HEK293T (cell line): ENCODE results near the gene NDUFB3.

ENCODE experiments used
- CTCF ChIA-PET: fragments of 350-600 bp; formaldehyde crosslinking; extraction: SDS; loops from one replicate; lab custom pipeline; 2021; ENCODE audit warnings: antibody characterized with exemption, inconsistent platforms; lab: Yijun Ruan, JAX
- POLR2A ChIA-PET: fragments of 350-600 bp; formaldehyde crosslinking; extraction: SDS; loops from one replicate; lab custom pipeline; 2020; ENCODE audit warnings: antibody characterized with exemption, inconsistent platforms; lab: Yijun Ruan, JAX
- DNase-seq: peaks from one replicate; pipeline ENCODE4 v3.0.0; 2012; ENCODE audit warnings: mixed read lengths; ENCODE audit errors: extremely low spot score
- ARNT ChIP-seq: fragments of 450-650 bp; IDR thresholded peaks from 2 replicates; pipeline ENCODE4 v1.6.1; 2017; ENCODE audit warnings: mild to moderate bottlenecking
- BHLHE40 ChIP-seq: fragments of 450-650 bp; IDR thresholded peaks from 2 replicates; pipeline ENCODE4 v1.6.1; 2016; ENCODE audit warnings: mild to moderate bottlenecking, moderate library complexity, borderline replicate concordance
- CTBP1 ChIP-seq: fragments of 450-650 bp; IDR thresholded peaks from 2 replicates; pipeline ENCODE4 v1.6.1; 2016; ENCODE audit warnings: borderline replicate concordance
- ELF4 ChIP-seq: fragments of 450-650 bp; IDR thresholded peaks from 2 replicates; pipeline ENCODE4 v1.6.1; 2017; ENCODE audit warnings: antibody characterized with exemption
- FOXA1 ChIP-seq: fragments of 450-650 bp; IDR thresholded peaks from 2 replicates; pipeline ENCODE4 v1.6.1; 2016; ENCODE audit warnings: mild to moderate bottlenecking
- FOXK2 ChIP-seq: fragments of 450-650 bp; IDR thresholded peaks from 2 replicates; pipeline ENCODE4 v1.6.1; 2016; ENCODE audit warnings: mild to moderate bottlenecking
- FOXM1 ChIP-seq: fragments of 450-650 bp; IDR thresholded peaks from 2 replicates; pipeline ENCODE4 v1.6.1; 2017; ENCODE audit warnings: mild to moderate bottlenecking, borderline replicate concordance
- HDGF ChIP-seq: fragments of 450-650 bp; IDR thresholded peaks from 2 replicates; pipeline ENCODE4 v1.6.1; 2017; ENCODE audit warnings: antibody characterized with exemption, borderline replicate concordance
- L3MBTL2 ChIP-seq: fragments of 450-650 bp; conservative IDR thresholded peaks from 2 replicates; pipeline ENCODE4 v1.6.1; 2016; ENCODE audit warnings: mild to moderate bottlenecking
- LEF1 ChIP-seq: fragments of 450-650 bp; IDR thresholded peaks from 2 replicates; pipeline ENCODE4 v1.6.1; 2017; ENCODE audit warnings: mild to moderate bottlenecking, borderline replicate concordance
- NFRKB ChIP-seq: fragments of 450-650 bp; IDR thresholded peaks from 2 replicates; pipeline ENCODE4 v1.6.1; 2016; ENCODE audit warnings: mild to moderate bottlenecking, moderate library complexity
- PKNOX1 ChIP-seq: fragments of 450-650 bp; IDR thresholded peaks from 2 replicates; pipeline ENCODE4 v1.6.1; 2016
- SP1 ChIP-seq: fragments of 450-650 bp; IDR thresholded peaks from 2 replicates; pipeline ENCODE4 v1.6.1; 2017
- SUZ12 ChIP-seq: fragments of 450-650 bp; IDR thresholded peaks from 2 replicates; pipeline ENCODE4 v1.6.1; 2016; ENCODE audit warnings: mild to moderate bottlenecking
- TARDBP ChIP-seq: fragments of 450-650 bp; IDR thresholded peaks from 2 replicates; pipeline ENCODE4 v1.6.1; 2016
- ZNF384 ChIP-seq: fragments of 450-650 bp; IDR thresholded peaks from 2 replicates; pipeline ENCODE4 v1.6.1; 2016

Gene NDUFB3

DNA sequence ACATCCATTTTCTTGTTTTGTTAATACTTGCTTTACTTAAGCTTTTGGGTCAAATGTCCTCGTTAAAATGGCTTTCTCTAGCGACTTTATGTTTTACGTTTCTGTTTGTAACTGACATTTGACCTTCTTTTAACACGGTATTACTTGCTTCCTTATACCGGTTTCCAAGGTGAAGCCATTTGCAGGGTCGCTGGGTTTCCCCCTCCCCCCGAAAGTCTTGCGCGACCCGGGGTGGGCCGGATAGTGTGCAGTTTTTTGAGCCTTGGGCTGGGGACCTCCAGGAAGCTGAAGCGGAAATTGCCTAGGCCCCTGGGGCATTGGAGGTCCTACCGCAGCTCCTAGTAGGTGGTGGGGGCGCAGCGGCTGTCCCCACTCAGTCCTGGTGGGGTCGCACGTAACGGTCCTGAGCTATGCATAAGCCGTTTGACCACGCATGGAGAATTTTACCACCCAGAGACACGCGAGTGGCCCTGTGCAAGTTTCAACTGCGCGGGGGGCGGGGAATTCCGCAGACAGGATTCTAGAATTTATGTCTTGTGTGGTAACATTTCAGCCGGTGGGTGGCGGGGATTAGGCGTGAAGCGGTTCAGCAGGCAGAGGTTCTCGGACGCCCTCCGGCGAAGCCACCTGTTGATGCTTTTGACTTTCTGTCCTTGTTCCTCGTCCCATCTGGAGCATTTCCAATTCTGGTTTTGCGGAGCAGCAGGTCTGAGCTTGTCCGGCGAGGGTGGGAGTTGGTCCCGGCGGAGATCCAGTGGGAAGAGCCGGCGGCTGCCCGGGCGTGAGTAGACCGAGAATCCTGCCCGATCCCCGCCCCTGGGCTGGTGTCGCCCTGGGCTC lies 46.5 kb downstream of the NDUFB3 start:
- TF ChIP-seq ZNF384 (no peak), TARDBP (0 out of 2 replicates have a peak, but pooled peaks have one; percentile 45), ARNT (no peak), PKNOX1 (peak; percentile 89), L3MBTL2 (peak; percentile 67), CTBP1 (peak; percentile 14; the same call in 1 of the 2 replicates), NFRKB (no peak), SP1 (no peak), ELF4 (no peak), FOXM1 (peak; percentile 35; the same call in 1 of the 2 replicates)
- ChIA-PET CTCF (interaction anchor here (0.6 to 1.2 kb wide), 9 partner anchors 28 to 194 kb away, joined by 3 to 6 read pairs (median 3); partner anchors contain the start of genes CASP10 and ORC2), POLR2A (interaction anchor here (0.9 to 1.5 kb wide), 8 partner anchors 11 to 254 kb away, joined by 3 to 8 read pairs (median 5); partner anchors contain the start of genes CASP10, CLK1, NIF3L1 and ORC2)
- DNase-seq, result peak; percentile 62

GRCh38 chr2:201118961-201119854 lies 47.4 kb downstream of the NDUFB3 start:
- ChIA-PET POLR2A (interaction anchor here (1.0 to 1.5 kb wide), 6 partner anchors 14 to 255 kb away, joined by 3 to 8 read pairs (median 5); partner anchors contain the start of genes CLK1, NIF3L1, ORC2 and PPIL3), CTCF (interaction anchor here (0.7 to 1.2 kb wide), 4 partner anchors 39 to 195 kb away, joined by 3 to 4 read pairs (median 3); no protein-coding TSS in a partner anchor)
- peak; percentile 48 for DNase-seq
- TF ChIP-seq ZNF384 (no peak), FOXM1 (no peak), L3MBTL2 (0 out of 2 replicates have a peak, but pooled peaks have one; percentile 33)

- ChIA-PET POLR2A (no interaction called here), CTCF (no interaction called here)
- TF ChIP-seq ELF4 (no peak), LEF1 (no peak), NFRKB (no peak)
- DNase-seq, result no peak
Measured at GRCh38 chr2:201122276-201122675, 50.5 kb downstream of the NDUFB3 start.

DNA sequence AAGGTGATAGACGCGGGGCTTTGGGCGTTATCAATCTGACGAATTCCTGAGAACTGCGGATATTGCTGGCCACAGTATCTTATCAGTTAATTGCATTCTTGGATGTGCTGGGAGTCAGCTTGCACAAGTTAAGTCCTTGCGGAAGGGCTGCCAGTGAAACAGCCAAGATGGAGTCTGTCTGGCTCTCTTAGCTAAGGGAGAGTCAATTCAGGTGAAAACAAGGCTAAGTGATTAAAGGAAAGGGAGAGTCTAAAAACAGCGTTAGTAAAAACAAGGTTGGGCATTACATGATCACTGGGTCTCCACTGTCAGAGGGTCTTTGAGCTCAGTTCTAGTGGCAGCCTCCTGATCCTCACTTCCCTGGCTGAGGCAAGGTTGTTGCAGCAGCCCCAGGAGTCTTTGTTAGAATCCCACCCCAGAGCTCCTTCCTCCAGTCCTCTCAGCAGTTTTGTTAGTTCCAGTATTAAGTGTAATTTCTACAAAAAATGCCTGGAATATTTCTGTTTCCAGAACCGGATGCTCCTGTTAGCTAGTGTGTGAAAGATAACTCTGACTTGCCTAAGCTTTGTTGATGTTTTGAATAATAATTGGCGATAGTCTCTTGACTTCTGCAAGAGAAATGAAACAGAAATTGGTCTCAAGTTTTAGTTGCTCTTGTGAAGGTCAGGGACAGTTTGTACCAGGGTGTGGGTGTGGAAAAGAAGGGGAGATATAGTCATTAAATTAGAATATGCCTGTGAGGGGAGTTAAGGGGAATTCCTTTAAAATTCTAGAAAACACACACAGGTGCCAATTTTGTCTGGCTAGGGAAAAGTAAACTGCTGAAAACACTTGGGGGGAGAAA lies 54.7 kb downstream of the NDUFB3 start:
- TF ChIP-seq NFRKB, result no peak
- TF ChIP-seq SP1, result no peak
- no peak for TF ChIP-seq LEF1
- no peak for TF ChIP-seq FOXM1
- TF ChIP-seq FOXK2, result no peak
- TF ChIP-seq ARNT, result no peak
- TF ChIP-seq ELF4, result no peak
- TF ChIP-seq L3MBTL2, result no peak
- no peak for DNase-seq
- CTCF ChIA-PET, result interaction anchor here (0.8 kb wide), 1 partner anchor 105 kb away, joined by 3 read pairs; no protein-coding TSS in a partner anchor
- POLR2A ChIA-PET, result no interaction called here

DNA sequence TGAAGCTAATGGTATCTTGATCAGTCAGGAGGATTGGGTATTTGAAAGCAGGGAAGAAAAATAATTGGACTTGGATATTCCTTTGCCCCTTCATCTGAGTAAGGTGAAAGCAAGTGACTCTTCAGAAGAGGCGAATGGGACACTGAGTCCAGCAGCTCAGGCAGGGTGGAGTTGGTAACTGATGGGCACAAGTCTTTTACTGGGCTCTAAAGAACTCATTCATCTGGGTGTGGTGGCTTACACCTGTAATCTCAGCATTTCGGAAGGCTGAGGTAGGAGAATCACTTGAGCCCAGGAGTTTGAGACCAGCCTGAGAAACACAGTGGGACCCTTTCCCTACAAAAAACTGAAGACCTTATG lies 55.3 kb downstream of the NDUFB3 start:
- POLR2A ChIA-PET, result no interaction called here
- CTCF ChIA-PET, result no interaction called here
- no peak for TF ChIP-seq NFRKB
- TF ChIP-seq BHLHE40, result no peak
- TF ChIP-seq LEF1, result no peak
- no peak for TF ChIP-seq FOXM1
- no peak for TF ChIP-seq ELF4
- no peak for TF ChIP-seq HDGF
- no peak for TF ChIP-seq FOXK2
- TF ChIP-seq TARDBP, result no peak
- no peak for DNase-seq

GRCh38 chr2:201127570-201127969 lies 55.8 kb downstream of the NDUFB3 start:
- no peak for DNase-seq
- TF ChIP-seq PKNOX1, result no peak
- no peak for TF ChIP-seq NFRKB
- TF ChIP-seq BHLHE40, result no peak
- no peak for TF ChIP-seq FOXK2
- TF ChIP-seq L3MBTL2, result no peak
- TF ChIP-seq FOXA1, result no peak
- TF ChIP-seq ELF4, result no peak
- no peak for TF ChIP-seq LEF1
- no peak for TF ChIP-seq SUZ12
- no peak for TF ChIP-seq TARDBP
- no peak for TF ChIP-seq FOXM1
- TF ChIP-seq ARNT, result no peak
- no peak for TF ChIP-seq SP1
- no peak for TF ChIP-seq CTBP1
- TF ChIP-seq ZNF384, result no peak
- TF ChIP-seq HDGF, result no peak
- POLR2A ChIA-PET, result no interaction called here
- CTCF ChIA-PET, result no interaction called here
